HUDEP-2 (cell line): ENCODE measurements around the gene SLC48A1.
A peak's percentile ranks its signal among the peaks of the same experiment; 100 is the strongest.

Experiments
- DNase-seq, 76 experiments: peaks; one replicate each; lab custom pipeline; 2025; ENCODE audit not compliant: unreplicated experiment in 76 of 76; lab: John Stamatoyannopoulos, UW

SLC48A1 gene

GRCh38 chr12:47819896-47820630 lies 47.0 kb downstream of the SLC48A1 start, which contains the start of gene HDAC7:
HDAC7 (minus strand) TSS chr12:47819903; CDS start chr12:47819785, 118 bp downstream.
- peak in 65 of 76 experiments; percentile 26 to 84 (median 67) for DNase-seq

- no peak for DNase-seq
These were observed 47.8 kb downstream of the SLC48A1 start for GRCh38 chr12:47820631-47821345.

- no peak for DNase-seq
These were observed 48.3 kb downstream of the SLC48A1 start for GRCh38 chr12:47821346-47821706.

GRCh38 chr12:47822401-47822800 lies 49.4 kb downstream of the SLC48A1 start:
- DNase-seq: no peak

GRCh38 chr12:47822863-47823262 lies 49.8 kb downstream of the SLC48A1 start:
- no peak for DNase-seq

- DNase-seq: no peak
These were observed 50.5 kb downstream of the SLC48A1 start for GRCh38 chr12:47823422-47824086.

GRCh38 chr12:47824198-47824597 lies 51.2 kb downstream of the SLC48A1 start:
- no peak for DNase-seq

GRCh38 chr12:47824635-47825034 lies 51.6 kb downstream of the SLC48A1 start:
- DNase-seq: no peak

- DNase-seq: no peak
These were observed 52.2 kb downstream of the SLC48A1 start for GRCh38 chr12:47825173-47825639.

- DNase-seq: no peak
These were observed 55.3 kb downstream of the SLC48A1 start for GRCh38 chr12:47828008-47828975.

GRCh38 chr12:47828976-47829482 lies 56.0 kb downstream of the SLC48A1 start:
- peak in 67 of 76 experiments; percentile 16 to 82 (median 61) for DNase-seq

- no peak for DNase-seq
These were observed 56.5 kb downstream of the SLC48A1 start for GRCh38 chr12:47829584-47829983.
